GM12878 (cell line): ENCODE data around the gene SLC16A10. TPM values are rescaled to one million over a fixed set of nuclear protein-coding genes. Genes with fewer than 3 reads are reported as not detected.

Experiments used
- ATAC-seq: fragments of 200-7000 bp; cut with Tn5 transposase; 3 replicates; pipeline ENCODE4 v1.9.1; 2020; ENCODE audit warnings: mild to moderate bottlenecking, moderate library complexity
- BruUV-seq: library from RNA; stranded (reverse); fragments of 400-500 nt; replicated peaks from 2 replicates; lab custom pipeline; 2021; lab: Mats Ljungman, UMichigan
- CTCF ChIA-PET: fragments of 300-600 bp; sonication (Branson Sonifier 250); formaldehyde crosslinking; extraction: SDS; loops from one replicate; lab custom pipeline; 2021; ENCODE audit warnings: inconsistent platforms; lab: Yijun Ruan, JAX
- POLR2A ChIA-PET: fragments of 350-600 bp; formaldehyde crosslinking; extraction: SDS; loops from one replicate; lab custom pipeline; 2021; ENCODE audit warnings: inconsistent platforms; lab: Charles Lee
- RAD21 ChIA-PET: fragments of 300-600 bp; sonication (Branson Sonifier 250); formaldehyde crosslinking; loops from one replicate; lab custom pipeline; 2023; ENCODE audit warnings: antibody characterized with exemption; ENCODE audit not compliant: unreplicated experiment; lab: Charles Lee
- SMC1A ChIA-PET: fragments of 300-600 bp; sonication (Branson Sonifier 250); formaldehyde crosslinking; loops from one replicate; lab custom pipeline; 2023; ENCODE audit not compliant: unreplicated experiment, uncharacterized antibody; lab: Charles Lee
- DNase-seq: peaks from one replicate; pipeline ENCODE4 v3.0.0-alpha.2; 2011; ENCODE audit warnings: low read depth, low spot score
- FAIRE-seq: peaks from 3 replicates; lab custom pipeline; 2011; peaks lifted over from hg19 to GRCh38; lab: Jason Lieb, UNC
- H2AFZ ChIP-seq: 2 replicates; pipeline ENCODE4 v1.6.0; 2011; ENCODE audit warnings: low read depth, low read length, control low read depth; ENCODE audit not compliant: control insufficient read depth
- H3K27ac ChIP-seq: 2 replicates; pipeline ENCODE4 v1.5.1; 2011; ENCODE audit warnings: control low read depth; ENCODE audit not compliant: control insufficient read depth, insufficient read depth
- H3K27me3 ChIP-seq, 2 experiments: replicated peaks in 1 of 2; 2 replicates each; pipeline versions ENCODE4 v1.6.0 to v1.6.1; 2011; ENCODE audit warnings: low read length in 1 of 2; ENCODE audit not compliant: control insufficient read depth in 2 of 2, insufficient read depth in 2 of 2
- H3K36me3 ChIP-seq, 2 experiments: 2 replicates each; pipeline ENCODE4 v1.5.1; 2011; ENCODE audit warnings: low read length in 1 of 2; ENCODE audit not compliant: control insufficient read depth in 2 of 2, insufficient read depth in 2 of 2
- H3K4me1 ChIP-seq: 2 replicates; pipeline ENCODE4 v1.6.1; 2011; ENCODE audit warnings: mild to moderate bottlenecking, low read length, moderate library complexity, mixed read lengths; ENCODE audit not compliant: control insufficient read depth, insufficient read depth
- H3K4me2 ChIP-seq: 2 replicates; pipeline ENCODE4 v1.6.0; 2011; ENCODE audit warnings: control low read depth; ENCODE audit not compliant: control insufficient read depth, insufficient read depth
- H3K4me3 ChIP-seq: fragments of 200-600 bp; sonication (generic); 2 replicates; pipeline ENCODE4 v1.5.1; 2016
- H3K79me2 ChIP-seq: 2 replicates; pipeline ENCODE4 v1.6.0; 2011; ENCODE audit warnings: low read length; ENCODE audit not compliant: control insufficient read depth, insufficient read depth
- H3K9ac ChIP-seq: 2 replicates; pipeline ENCODE4 v1.8.0; 2011; ENCODE audit warnings: low read length, control low read depth, mixed read lengths; ENCODE audit not compliant: control insufficient read depth, insufficient read depth
- H3K9me3 ChIP-seq: replicated peaks from 3 replicates; pipeline ENCODE4 v1.5.1; 2011; ENCODE audit warnings: mild to moderate bottlenecking, low read length; ENCODE audit not compliant: control insufficient read depth, insufficient read depth
- H4K20me1 ChIP-seq: 2 replicates; pipeline ENCODE4 v1.6.0; 2011; ENCODE audit not compliant: control insufficient read depth, insufficient read depth
- BMI1 ChIP-seq: fragments of 450-650 bp; IDR thresholded peaks from 2 replicates; pipeline ENCODE4 v1.6.1; 2016; ENCODE audit warnings: mild to moderate bottlenecking, moderate library complexity, borderline replicate concordance
- EP300 ChIP-seq, 2 experiments: fragments of 150-350 bp in 1 of 2; IDR thresholded peaks; 2 replicates each; pipeline ENCODE4 v1.6.1; 2011 to 2012; ENCODE audit warnings: low read depth in 2 of 2, low read length in 2 of 2, borderline replicate concordance in 1 of 2, improper control_type of control experiment in 1 of 2, inconsistent platforms in 1 of 2; ENCODE audit not compliant: control insufficient read depth in 1 of 2
- FOS ChIP-seq: IDR thresholded peaks from 3 replicates; pipeline ENCODE4 v1.6.1; 2011; ENCODE audit warnings: borderline replicate concordance; ENCODE audit not compliant: insufficient read length; ENCODE audit errors: extremely low read depth
- IRF4 ChIP-seq: IDR thresholded peaks from 2 replicates; pipeline ENCODE4 v1.6.1; 2011; ENCODE audit warnings: low read depth, low read length
- LARP7 ChIP-seq: fragments of 450-650 bp; IDR thresholded peaks from 2 replicates; pipeline ENCODE4 v1.6.1; 2017; ENCODE audit warnings: mild to moderate bottlenecking
- MLLT1 ChIP-seq: fragments of 450-650 bp; IDR thresholded peaks from 2 replicates; pipeline ENCODE4 v1.6.1; 2016; ENCODE audit warnings: mild to moderate bottlenecking
- RAD21 ChIP-seq: IDR thresholded peaks from 2 replicates; pipeline ENCODE4 v1.6.1; 2011; ENCODE audit warnings: mild to moderate bottlenecking, low read depth, low read length, moderate library complexity; ENCODE audit not compliant: insufficient read depth
- RCOR1 ChIP-seq: conservative IDR thresholded peaks from 2 replicates; pipeline ENCODE4 v1.6.1; 2012; ENCODE audit warnings: low read depth, low read length, improper control_type of control experiment
- SMAD5 ChIP-seq: IDR thresholded peaks from 2 replicates; pipeline ENCODE4 v1.6.1; 2016; ENCODE audit warnings: antibody characterized with exemption, low read depth
- SMC3 ChIP-seq: IDR thresholded peaks from 2 replicates; pipeline ENCODE4 v1.6.1; 2011; ENCODE audit warnings: low read length, improper control_type of control experiment, borderline replicate concordance
- TARDBP ChIP-seq: IDR thresholded peaks from 2 replicates; pipeline ENCODE4 v1.6.1; 2016; ENCODE audit warnings: borderline replicate concordance
- WGBS: methylation state at CpG from one replicate; pipeline ENCODE4 v1.1.6; 2016; ENCODE audit warnings: low lambda C conversion rate; ENCODE audit not compliant: insufficient replicate concordance, insufficient coverage; ENCODE audit errors: missing lambda C conversion rate; 5-methylcytosine and 5-hydroxymethylcytosine counted together
- in situ Hi-C: fragments of 300-500 bp; cut with MboI; formaldehyde crosslinking; loops from 9 replicates; pipeline ENCODE4 v1.14.3; 2018; ENCODE audit warnings: mixed read lengths
- intact Hi-C: fragments of 100-400 bp; cut with micrococcal nuclease; formaldehyde crosslinking; loops from one replicate; pipeline ENCODE4 v1.14.2; 2022; ENCODE audit not compliant: unreplicated experiment
- polyA plus RNA-seq, 11 experiments: library from polyadenylated mRNA; depleted of rRNA in 4 of 11; unstranded in 6 of 11; stranded (reverse) in 5 of 11; fragments of >200 nt; fragmentation: Nextera tagmentation in 4 of 11; fragmentation: Illumina TruSeq in 1 of 11; extraction: Ambion mirVana in 4 of 11; extraction: Trizol in 1 of 11; gene quantifications; 1 replicate in 1 of 11; 2 replicates in 10 of 11; pipeline versions ENCODE4 v1.2.1 to v1.2.3, GENCODE V29; 2011 to 2016; ENCODE audit warnings: inconsistent platforms in 2 of 11, missing spikeins in 2 of 11, low read depth in 1 of 11
- total RNA-seq, 4 experiments: library from RNA; depleted of rRNA in 3 of 4; stranded (reverse); fragments of >200 nt in 3 of 4; fragmentation: Illumina TruSeq in 1 of 4; extraction: Trizol in 1 of 4; gene quantifications; 2 replicates each; pipeline versions ENCODE4 v1.2.1 to v1.2.3, GENCODE V29; 2013 to 2021
- TF ChIP-seq, protein P1 (sequence below): IDR thresholded peaks from 2 replicates; pipeline ENCODE4 v1.6.1; 2012; ENCODE audit warnings: mild to moderate bottlenecking, low read depth, low read length

Gene SLC16A10
- total and polyA plus RNA-seq, 10 of the 15 experiments (the other 5 are each of a cell fraction or from before 2014, with no cell fraction given) = 2.3 to 19.0 (median 8.0) TPM

GRCh38 chr6:111113336-111114086 lies 26.2 kb downstream of the SLC16A10 start (continued):
- TF ChIP-seq, protein P1, sequence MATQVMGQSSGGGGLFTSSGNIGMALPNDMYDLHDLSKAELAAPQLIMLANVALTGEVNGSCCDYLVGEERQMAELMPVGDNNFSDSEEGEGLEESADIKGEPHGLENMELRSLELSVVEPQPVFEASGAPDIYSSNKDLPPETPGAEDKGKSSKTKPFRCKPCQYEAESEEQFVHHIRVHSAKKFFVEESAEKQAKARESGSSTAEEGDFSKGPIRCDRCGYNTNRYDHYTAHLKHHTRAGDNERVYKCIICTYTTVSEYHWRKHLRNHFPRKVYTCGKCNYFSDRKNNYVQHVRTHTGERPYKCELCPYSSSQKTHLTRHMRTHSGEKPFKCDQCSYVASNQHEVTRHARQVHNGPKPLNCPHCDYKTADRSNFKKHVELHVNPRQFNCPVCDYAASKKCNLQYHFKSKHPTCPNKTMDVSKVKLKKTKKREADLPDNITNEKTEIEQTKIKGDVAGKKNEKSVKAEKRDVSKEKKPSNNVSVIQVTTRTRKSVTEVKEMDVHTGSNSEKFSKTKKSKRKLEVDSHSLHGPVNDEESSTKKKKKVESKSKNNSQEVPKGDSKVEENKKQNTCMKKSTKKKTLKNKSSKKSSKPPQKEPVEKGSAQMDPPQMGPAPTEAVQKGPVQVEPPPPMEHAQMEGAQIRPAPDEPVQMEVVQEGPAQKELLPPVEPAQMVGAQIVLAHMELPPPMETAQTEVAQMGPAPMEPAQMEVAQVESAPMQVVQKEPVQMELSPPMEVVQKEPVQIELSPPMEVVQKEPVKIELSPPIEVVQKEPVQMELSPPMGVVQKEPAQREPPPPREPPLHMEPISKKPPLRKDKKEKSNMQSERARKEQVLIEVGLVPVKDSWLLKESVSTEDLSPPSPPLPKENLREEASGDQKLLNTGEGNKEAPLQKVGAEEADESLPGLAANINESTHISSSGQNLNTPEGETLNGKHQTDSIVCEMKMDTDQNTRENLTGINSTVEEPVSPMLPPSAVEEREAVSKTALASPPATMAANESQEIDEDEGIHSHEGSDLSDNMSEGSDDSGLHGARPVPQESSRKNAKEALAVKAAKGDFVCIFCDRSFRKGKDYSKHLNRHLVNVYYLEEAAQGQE = no peak
- no peak for TF ChIP-seq FOS
- no peak for TF ChIP-seq IRF4

DNA sequence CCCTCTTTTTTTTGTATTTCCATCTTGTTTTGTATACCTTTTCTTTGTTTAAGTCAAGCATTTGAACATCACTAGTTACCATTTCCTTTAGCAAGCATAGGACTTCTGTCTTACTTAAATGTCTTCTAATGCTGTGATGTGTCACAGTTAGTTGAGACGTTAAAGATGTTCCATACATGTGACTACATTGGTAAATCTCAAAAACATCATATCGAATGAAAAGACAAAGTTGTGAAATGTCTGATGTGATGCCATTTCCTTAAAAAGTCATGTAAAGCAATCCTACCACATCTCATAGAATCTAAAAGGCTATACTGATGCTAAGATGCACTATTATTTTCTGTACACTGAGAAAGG lies 26.8 kb downstream of the SLC16A10 start:
- TF ChIP-seq RCOR1 (no peak), SMC3 (no peak), EP300 (IDR thresholded peaks at IDR 0.05; ENCODE audit: borderline replicate concordance in 1 of 2, control insufficient read depth in 1 of 2, low read depth in 2 of 2, low read length in 2 of 2) (no peak), RAD21 (no peak), MLLT1 (no peak), TARDBP (no peak), LARP7 (no peak), BMI1 (no peak), SMAD5 (no peak)
- TF ChIP-seq, protein P1 = no peak
- TF ChIP-seq, all 136 proteins: peak for 0
- DNase-seq = no peak
- H3K36me3 ChIP-seq = no peaks in the 10 kb centered on the region
- no peaks in the 10 kb centered on the region for H4K20me1 ChIP-seq
- H3K4me1 ChIP-seq = 0 out of 2 replicates have a peak, but pooled peaks cover 5% of the 10 kb centered on the region
- H2AFZ ChIP-seq = peak overlapping the region; percentile 39
- no peak for FAIRE-seq
- no TSS peak for BruUV-seq
- ChIA-PET SMC1A (no interaction called here), RAD21 (no interaction called here), CTCF (no interaction called here), POLR2A (no interaction called here)
- H3K9me3 ChIP-seq = no peaks in the 10 kb centered on the region
- 19% methylated on average over 2 of the region's 2 CpGs for WGBS
- H3K27ac ChIP-seq = peak overlapping the region; percentile 16; the same call in 1 of the 2 replicates
- in situ Hi-C loops (no loop called here), intact Hi-C loops (no loop called here)
- H3K4me2 ChIP-seq = no peak overlapping the region
- peaks cover 0 to 2% of the 10 kb centered on the region in 2 experiments; a peak in 1 of 4 replicates for H3K27me3 ChIP-seq
- no peak overlapping the region for H3K4me3 ChIP-seq
- ATAC-seq = no peak
- H3K9ac ChIP-seq = no peak overlapping the region
- no peaks in the 10 kb centered on the region; the same call in 1 of the 2 replicates for H3K79me2 ChIP-seq
